H1 (cell line): Measurements from ENCODE around the gene CPTP. TPM values are rescaled to one million over a fixed set of nuclear protein-coding genes. Genes with fewer than 3 reads are reported as not detected.

ENCODE experiments used
- CTCF ChIA-PET: fragments of 300-600 bp; sonication (Branson Sonifier 250); formaldehyde crosslinking; loops from one replicate; lab custom pipeline; 2021; ENCODE audit not compliant: partially characterized antibody; lab: Charles Lee
- POLR2A ChIA-PET: fragments of 300-600 bp; sonication (Branson Sonifier 250); formaldehyde crosslinking; loops from one replicate; lab custom pipeline; 2021; ENCODE audit warnings: inconsistent platforms; ENCODE audit not compliant: partially characterized antibody; lab: Charles Lee
- DNase-seq, 2 experiments: peaks; one replicate each; pipeline versions ENCODE4 v3.0.0 to v3.0.0-alpha.2; 2010 to 2022; ENCODE audit warnings: low spot score in 2 of 2, low read depth in 1 of 2, mixed read lengths in 1 of 2
- FAIRE-seq: peaks from 2 replicates; lab custom pipeline; 2011; peaks lifted over from hg19 to GRCh38; lab: Jason Lieb, UNC
- H2AFZ ChIP-seq: 2 replicates; pipeline ENCODE4 v1.8.1; 2012; ENCODE audit warnings: low read length, inconsistent platforms
- H2AK5ac ChIP-seq: 2 replicates; pipeline ENCODE4 v1.6.1; 2013; ENCODE audit warnings: low read depth, low read length
- H2BK120ac ChIP-seq: replicated peaks from 2 replicates; pipeline ENCODE3; 2013; ENCODE audit warnings: low read depth, low read length, inconsistent platforms
- H2BK12ac ChIP-seq: 2 replicates; pipeline ENCODE4 v1.6.1; 2013; ENCODE audit warnings: low read depth, low read length
- H2BK15ac ChIP-seq: 2 replicates; pipeline ENCODE4 v1.6.1; 2013; ENCODE audit warnings: low read length
- H2BK20ac ChIP-seq: 2 replicates; pipeline ENCODE4 v1.6.1; 2013; ENCODE audit warnings: low read length
- H2BK5ac ChIP-seq: 2 replicates; pipeline ENCODE4 v1.6.1; 2013; ENCODE audit warnings: low read depth, low read length
- H3K14ac ChIP-seq: 2 replicates; pipeline ENCODE4 v1.6.1; 2013; ENCODE audit warnings: inconsistent platforms; ENCODE audit not compliant: insufficient read length
- H3K18ac ChIP-seq: 2 replicates; pipeline ENCODE4 v1.6.1; 2013; ENCODE audit warnings: low read length; ENCODE audit errors: extremely low read depth
- H3K23ac ChIP-seq: 2 replicates; pipeline ENCODE4 v1.6.1; 2013; ENCODE audit warnings: inconsistent platforms; ENCODE audit not compliant: insufficient read length
- H3K23me2 ChIP-seq: 2 replicates; pipeline ENCODE4 v1.6.1; 2013; ENCODE audit warnings: low read depth, low read length
- H3K27ac ChIP-seq: 2 replicates; pipeline ENCODE4 v1.6.1; 2011; ENCODE audit warnings: low read depth, low read length, inconsistent platforms
- H3K27me3 ChIP-seq, 4 experiments: replicated peaks in 1 of 4; 1 replicate in 1 of 4; 2 replicates in 3 of 4; pipeline versions ENCODE4 v1.6.1 to v1.8.1; 2011 to 2013; ENCODE audit warnings: low read length in 3 of 4, mild to moderate bottlenecking in 3 of 4, inconsistent platforms in 2 of 4, mixed read lengths in 2 of 4, moderate library complexity in 1 of 4; ENCODE audit not compliant: control insufficient read depth in 3 of 4, insufficient read depth in 3 of 4; ENCODE audit errors: extremely low read depth in 1 of 4
- H3K36me3 ChIP-seq, 4 experiments: 2 replicates each; pipeline versions ENCODE4 v1.6.1 to v1.8.1; 2011 to 2013; ENCODE audit warnings: mild to moderate bottlenecking in 4 of 4, low read length in 3 of 4, moderate library complexity in 2 of 4, control low read depth in 1 of 4, inconsistent platforms in 1 of 4; ENCODE audit not compliant: insufficient read depth in 4 of 4, control insufficient read depth in 2 of 4
- H3K4ac ChIP-seq: replicated peaks from 2 replicates; pipeline ENCODE3; 2013; ENCODE audit warnings: low read length, low read depth, mixed read lengths, inconsistent platforms; ENCODE audit not compliant: insufficient read length
- H3K4me1 ChIP-seq, 4 experiments: replicated peaks in 1 of 4; 1 replicate in 1 of 4; 2 replicates in 3 of 4; pipeline versions ENCODE4 v1.6.1 to v1.8.1; 2011 to 2013; ENCODE audit warnings: low read length in 3 of 4, inconsistent platforms in 2 of 4, mixed read lengths in 1 of 4; ENCODE audit not compliant: insufficient read depth in 4 of 4, control insufficient read depth in 3 of 4
- H3K4me2 ChIP-seq, 2 experiments: 2 replicates each; pipeline versions ENCODE4 v1.6.1 to v1.8.1; 2011 to 2013; ENCODE audit warnings: low read depth in 2 of 2, low read length in 2 of 2, control low read depth in 1 of 2, inconsistent platforms in 1 of 2, mild to moderate bottlenecking in 1 of 2; ENCODE audit not compliant: insufficient read depth in 1 of 2
- H3K4me3 ChIP-seq, 4 experiments: fragments of 200-600, 300-600 bp in 1 of 4; sonication (generic), shearing (Covaris generic), sonication (Bioruptor Twin) in 1 of 4; 2 replicates each; pipeline versions ENCODE4 v1.5.1 to v1.8.1; 2011 to 2016; ENCODE audit warnings: low read length in 4 of 4, low read depth in 3 of 4, control low read depth in 2 of 4, inconsistent platforms in 2 of 4, mild to moderate bottlenecking in 2 of 4, mixed read lengths in 1 of 4, moderate library complexity in 1 of 4; ENCODE audit not compliant: insufficient read depth in 2 of 4; ENCODE audit errors: extremely low read depth in 1 of 4
- H3K56ac ChIP-seq: replicated peaks from 2 replicates; pipeline ENCODE3; 2013; ENCODE audit warnings: low read depth, mild to moderate bottlenecking, mixed read lengths, low read length, inconsistent platforms; ENCODE audit not compliant: insufficient read length
- H3K79me1 ChIP-seq: 2 replicates; pipeline ENCODE4 v1.6.1; 2013; ENCODE audit warnings: low read depth, low read length, control low read depth
- H3K79me2 ChIP-seq, 2 experiments: 2 replicates each; pipeline versions ENCODE4 v1.6.1 to v1.8.1; 2012 to 2013; ENCODE audit warnings: low read length in 2 of 2, mild to moderate bottlenecking in 2 of 2, inconsistent platforms in 1 of 2; ENCODE audit not compliant: insufficient read depth in 2 of 2, control insufficient read depth in 1 of 2
- H3K9ac ChIP-seq, 4 experiments: replicated peaks in 1 of 4; 1 replicate in 1 of 4; 2 replicates in 3 of 4; pipeline versions ENCODE4 v1.6.1 to v1.8.1; 2011 to 2013; ENCODE audit warnings: low read depth in 3 of 4, low read length in 3 of 4, control low read depth in 2 of 4, mild to moderate bottlenecking in 2 of 4, moderate library complexity in 2 of 4, inconsistent platforms in 1 of 4; ENCODE audit errors: extremely low read depth in 1 of 4
- H3K9me3 ChIP-seq, 2 experiments: 2 replicates each; pipeline versions ENCODE4 v1.6.1 to v1.8.1; 2012 to 2013; ENCODE audit warnings: mild to moderate bottlenecking in 2 of 2, moderate library complexity in 2 of 2, control low read depth in 1 of 2, inconsistent platforms in 1 of 2, low read depth in 1 of 2, low read length in 1 of 2, mixed read lengths in 1 of 2; ENCODE audit not compliant: insufficient read depth in 2 of 2
- H4K20me1 ChIP-seq, 2 experiments: replicated peaks in 1 of 2; 2 replicates each; pipeline versions ENCODE3 to v1.8.1; 2011 to 2013; ENCODE audit warnings: inconsistent platforms in 2 of 2, low read length in 2 of 2, mild to moderate bottlenecking in 1 of 2; ENCODE audit not compliant: insufficient read depth in 2 of 2, control insufficient read depth in 1 of 2
- H4K5ac ChIP-seq: 2 replicates; pipeline ENCODE4 v1.6.1; 2013; ENCODE audit warnings: low read length, low read depth, mixed read lengths, inconsistent platforms; ENCODE audit not compliant: insufficient read length
- H4K8ac ChIP-seq: 2 replicates; pipeline ENCODE4 v1.8.0; 2013; ENCODE audit warnings: mild to moderate bottlenecking, moderate library complexity, low read length, inconsistent platforms; ENCODE audit not compliant: insufficient read depth; ENCODE audit errors: extremely low read depth
- H4K91ac ChIP-seq: replicated peaks from 2 replicates; pipeline ENCODE3; 2013; ENCODE audit warnings: low read length, mixed read lengths, inconsistent platforms; ENCODE audit not compliant: insufficient read length
- BACH1 ChIP-seq: IDR thresholded peaks from 2 replicates; pipeline ENCODE4 v1.6.1; 2012; ENCODE audit warnings: low read length, improper control_type of control experiment
- E2F6 ChIP-seq: IDR thresholded peaks from 2 replicates; pipeline ENCODE4 v1.6.1; 2012; ENCODE audit warnings: inconsistent platforms
- EP300 ChIP-seq, 2 experiments: IDR thresholded peaks; 1 replicate in 1 of 2; 2 replicates in 1 of 2; pipeline ENCODE4 v1.6.1; 2011 to 2012; ENCODE audit warnings: low read depth in 2 of 2, low read length in 2 of 2, mild to moderate bottlenecking in 2 of 2, borderline replicate concordance in 1 of 2, inconsistent platforms in 1 of 2, moderate library complexity in 1 of 2
- EZH2 ChIP-seq: fragments of 200-600 bp; sonication (generic); IDR thresholded peaks from 2 replicates; pipeline ENCODE4 v1.7.1; 2012; ENCODE audit warnings: low read depth, mild to moderate bottlenecking, moderate library complexity, low read length, inconsistent platforms; ENCODE audit not compliant: severe bottlenecking
- KDM1A ChIP-seq: fragments of 200-600, 300-600 bp; sonication (generic); IDR thresholded peaks from 2 replicates; pipeline ENCODE4 v1.7.1; 2016; ENCODE audit warnings: mild to moderate bottlenecking, low read length, borderline replicate concordance
- MAX ChIP-seq: IDR thresholded peaks from 2 replicates; pipeline ENCODE4 v1.6.1; 2012; ENCODE audit warnings: inconsistent platforms
- RBBP5 ChIP-seq: IDR thresholded peaks from 2 replicates; pipeline ENCODE4 v1.7.1; 2012; ENCODE audit warnings: low read depth, mild to moderate bottlenecking, inconsistent platforms, low read length, moderate library complexity, borderline replicate concordance
- TBP ChIP-seq: IDR thresholded peaks from 2 replicates; pipeline ENCODE4 v1.6.1; 2011; ENCODE audit warnings: low read depth, low read length, improper control_type of control experiment
- YY1 ChIP-seq: IDR thresholded peaks from 2 replicates; pipeline ENCODE4 v1.6.1; 2011; ENCODE audit warnings: low read depth, mild to moderate bottlenecking, low read length
- WGBS, 2 experiments: shearing (Covaris generic) in 1 of 2; methylation state at CpG; one replicate each; pipeline versions ENCODE4 v1.1.6 to v1.1.7; 2013 to 2015; ENCODE audit warnings: low lambda C conversion rate in 2 of 2, mixed read lengths in 2 of 2, inconsistent platforms in 1 of 2, low coverage in 1 of 2, missing lambda C conversion rate in 1 of 2; ENCODE audit not compliant: insufficient replicate concordance in 2 of 2, insufficient coverage in 1 of 2, insufficient read length in 1 of 2; ENCODE audit errors: extremely low coverage in 1 of 2, missing lambda C conversion rate in 1 of 2; 5-methylcytosine and 5-hydroxymethylcytosine counted together
- polyA plus RNA-seq, 7 experiments: library from polyadenylated mRNA; depleted of rRNA in 3 of 7; stranded (reverse) in 5 of 7; unstranded in 2 of 7; fragments of >200 nt in 5 of 7; fragments of 200-250 nt in 2 of 7; gene quantifications; 1 replicate in 5 of 7; 2 replicates in 1 of 7; 4 replicates in 1 of 7; pipeline versions ENCODE4 v1.2.1 to v1.2.3, GENCODE V29; 2011 to 2013; ENCODE audit warnings: missing spikeins in 2 of 7, mixed read lengths in 2 of 7
- total RNA-seq: library from RNA; stranded (reverse); fragmentation: NEBNext Ultra II Directional; extraction: Animal tissue kit (Norgen Biotek cat#: 25700); gene quantifications from 2 replicates; pipeline ENCODE4 v1.2.1, GENCODE V29; 2021

Gene CPTP
- total and polyA plus RNA-seq, 2 of the 8 experiments (the other 6 are each of a cell fraction or from before 2014, with no cell fraction given): 8.1 to 10.6 TPM

GRCh38 chr1:1353389-1354151 is 29.0 kb downstream of the CPTP start:
- peak overlapping the region; percentile 20 to 61 (median 26); a peak in 7 of 8 replicates for H3K4me3 ChIP-seq
- CTCF ChIA-PET: interaction anchor here (0.5 to 3.4 kb wide), 4 partner anchors 17 to 483 kb away, joined by 3 to 40 read pairs (median 4); partner anchors contain the start of gene AURKAIP1
- TF ChIP-seq RBBP5 (0 out of 2 replicates have a peak, but pooled peaks have one; percentile 30), BACH1 (no peak), EP300 (IDR thresholded peaks at IDR 0.05; ENCODE audit: borderline replicate concordance in 1 of 2, low read depth in 2 of 2, low read length in 2 of 2) (no peak), EZH2 (no peak), MAX (peak; percentile 74), KDM1A (no peak), E2F6 (peak; percentile 54; the same call in 1 of the 2 replicates), TBP (no peak), YY1 (no peak)

More at GRCh38 chr1:1353389-1354151, 29.0 kb downstream of the CPTP start:
- H3K23ac ChIP-seq: no peak overlapping the region
- peaks cover 9 to 17% (median 14%) of the 10 kb centered on the region in 4 experiments for H3K27me3 ChIP-seq
- H3K79me1 ChIP-seq: no peaks in the 10 kb centered on the region
- H3K4me1 ChIP-seq: peaks cover 2 to 44% (median 33%) of the 10 kb centered on the region in 4 experiments
- H4K5ac ChIP-seq: no peak overlapping the region
- no peak overlapping the region for H2AK5ac ChIP-seq
- FAIRE-seq (no peak), DNase-seq (peak in 1 of 2 experiments; percentile 78)
- H4K91ac ChIP-seq: peak overlapping the region; percentile 94
- peaks cover 0 to 6% of the 10 kb centered on the region in 2 experiments for H4K20me1 ChIP-seq
- H4K8ac ChIP-seq: peak overlapping the region; percentile 72
- H3K9me3 ChIP-seq: no peaks in the 10 kb centered on the region
- peaks cover 20% of the 10 kb centered on the region; the same call in 1 of the 2 replicates for H3K23me2 ChIP-seq
- H2BK20ac ChIP-seq: no peak overlapping the region
- 0% methylated on average over 19 of the region's 28 CpGs; no CpG with 5 or more reads in 1 of the 2 experiments for WGBS, 2 experiments
- H3K18ac ChIP-seq: peak overlapping the region; percentile 52
- no peak overlapping the region for H2AFZ ChIP-seq
- POLR2A ChIA-PET: interaction anchor here (0.7 to 5.1 kb wide), 13 partner anchors 8 to 84 kb away, joined by 3 to 80 read pairs (median 3); partner anchors contain the start of gene AURKAIP1
- no peak overlapping the region for H2BK15ac ChIP-seq
- no peaks in the 10 kb centered on the region for H3K36me3 ChIP-seq
- H2BK12ac ChIP-seq: peak overlapping the region; percentile 53; the same call in 1 of the 2 replicates
- no peak overlapping the region for H3K56ac ChIP-seq
- H2BK5ac ChIP-seq: no peak overlapping the region
- H3K9ac ChIP-seq: no peak overlapping the region
- peak overlapping the region; percentile 91 for H3K4ac ChIP-seq
- no peak overlapping the region for H3K14ac ChIP-seq
- H3K27ac ChIP-seq: no peak overlapping the region
- H3K4me2 ChIP-seq: peak overlapping the region; percentile 69 to 95
- no peak overlapping the region for H2BK120ac ChIP-seq
- H3K79me2 ChIP-seq: no peaks in the 10 kb centered on the region
